DMS153 treated with DMSO at 0.1 percent for 48 hours (cell line): ENCODE data around the gene CNBP.
"Not testable (repeated sequence)": the region's sequence is repeated elsewhere in the genome, so short reads cannot be mapped to it uniquely, and the experiment has no call there.

Experiments used
- DNase-seq: peaks from one replicate; lab custom pipeline; 2025; ENCODE audit not compliant: unreplicated experiment; lab: John Stamatoyannopoulos, UW

Gene CNBP

DNA sequence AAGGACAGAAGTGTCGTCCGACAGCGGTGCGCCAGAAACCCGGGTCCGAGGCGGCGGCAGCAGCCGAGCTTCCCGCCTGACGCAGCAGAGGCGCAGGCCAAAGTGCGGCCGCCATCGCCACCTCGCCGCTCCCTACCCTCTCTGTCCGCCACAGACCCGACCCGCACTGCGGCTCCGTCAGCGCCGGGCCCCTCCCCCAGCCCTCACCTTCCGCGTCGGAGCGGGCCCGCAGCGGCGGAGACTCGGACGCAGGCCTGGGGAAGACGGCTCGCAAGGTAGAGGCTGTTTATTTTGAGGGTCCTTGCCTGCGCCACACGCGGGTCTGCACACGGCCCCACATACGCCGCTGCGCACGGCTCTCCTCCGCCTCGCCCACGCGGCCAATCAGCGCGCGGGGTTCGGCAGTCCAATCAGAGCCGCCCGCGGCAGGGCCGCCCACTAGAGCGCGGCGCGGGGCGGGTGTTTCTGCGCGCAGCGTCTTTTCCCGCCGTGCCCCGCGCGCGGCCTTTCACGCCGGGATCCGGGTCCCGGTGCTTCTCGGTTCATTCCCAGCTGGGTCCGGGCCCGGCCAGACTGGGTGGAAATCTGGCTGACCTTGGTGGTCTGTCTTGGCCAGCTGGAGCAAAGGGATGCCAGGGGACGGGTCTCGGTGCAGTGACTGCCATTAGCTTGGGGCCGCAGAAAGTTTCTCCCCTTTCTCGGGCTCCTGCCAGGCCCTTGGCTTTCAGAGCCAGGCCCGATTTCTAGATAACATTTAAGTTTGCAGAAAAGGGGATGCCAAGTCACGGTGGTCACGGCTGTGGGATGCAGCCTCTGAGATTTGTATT is at the start of gene CNBP:
TSS of gene CNBP (minus strand) at position 328 of the 827 bp plus-strand sequence. CDS start 12,139 bp downstream, outside the sequence.
- DNase-seq = peak; percentile 88

DNA sequence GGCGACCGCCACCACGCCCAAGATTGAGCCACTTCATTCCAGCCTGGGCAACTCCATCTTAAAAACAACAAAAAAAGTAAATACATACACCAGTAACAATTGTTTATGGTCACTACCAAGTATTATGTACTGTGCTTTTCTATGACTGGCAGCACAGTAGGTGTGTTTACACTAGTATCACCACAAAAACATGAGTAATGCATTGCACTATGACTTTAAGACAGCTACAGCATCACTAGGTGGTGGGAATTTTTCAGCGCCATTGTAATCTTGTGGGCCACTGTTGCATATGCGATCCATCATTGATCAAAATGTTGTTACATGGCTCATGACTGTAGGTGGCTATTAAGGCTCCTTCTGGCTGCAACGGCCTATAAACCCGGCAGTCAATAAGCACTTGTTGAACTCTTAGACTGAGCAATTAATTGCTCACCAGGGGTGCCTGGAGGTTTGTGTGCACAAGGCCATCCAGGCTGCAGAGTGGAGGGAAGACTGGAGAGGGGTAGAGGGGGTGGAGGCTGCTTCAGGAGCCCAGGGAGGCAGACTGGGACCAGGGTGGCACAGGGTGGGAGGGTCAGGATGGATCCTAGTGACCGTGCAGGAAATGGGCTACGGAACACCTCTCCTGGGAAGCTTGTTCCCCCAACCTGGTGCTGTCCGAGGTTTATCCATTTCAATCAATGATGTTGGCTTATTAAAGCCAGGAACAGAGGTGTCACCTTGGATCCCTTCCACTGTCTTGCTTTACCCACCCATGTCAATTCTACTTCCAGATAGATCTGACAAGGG is 47.8 kb upstream of the CNBP start:
- DNase-seq = no peak

- no peak for DNase-seq
Observed at GRCh38 chr3:129230311-129231019, 46.8 kb upstream of the CNBP start.

DNA sequence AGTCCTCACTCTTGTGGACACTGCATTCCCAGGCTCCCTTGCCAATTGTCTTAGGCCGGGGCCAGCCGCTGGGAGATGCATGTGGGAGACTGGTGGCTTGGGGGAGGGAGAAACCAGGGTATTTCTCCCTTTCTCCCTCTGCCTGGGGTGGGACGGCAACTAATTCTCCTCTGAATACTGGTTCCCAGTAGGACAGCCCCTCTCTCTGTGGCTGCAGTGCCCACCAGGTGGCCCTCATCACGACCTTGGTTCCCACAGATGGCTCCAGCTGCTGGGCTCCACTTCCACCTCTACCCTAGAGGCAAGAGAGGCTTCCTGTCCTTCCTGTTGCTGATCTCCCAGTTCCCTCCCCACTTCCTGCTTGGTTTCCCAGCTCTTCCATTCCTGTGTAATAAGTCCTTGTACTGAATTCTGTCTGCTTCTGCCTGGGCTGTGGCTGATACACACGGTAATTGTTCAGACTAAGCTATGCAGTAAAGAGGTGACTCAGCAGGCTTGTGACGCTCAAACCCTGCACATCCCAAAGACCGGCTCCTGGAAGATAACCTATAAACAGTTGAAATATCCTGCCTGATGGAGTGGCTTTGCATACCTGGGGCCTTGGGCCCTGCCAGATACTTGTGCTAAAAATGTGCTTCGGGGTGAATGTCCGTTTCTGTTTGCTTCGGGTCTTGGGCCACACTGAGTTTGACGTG is 45.3 kb upstream of the CNBP start:
- no peak for DNase-seq

DNA sequence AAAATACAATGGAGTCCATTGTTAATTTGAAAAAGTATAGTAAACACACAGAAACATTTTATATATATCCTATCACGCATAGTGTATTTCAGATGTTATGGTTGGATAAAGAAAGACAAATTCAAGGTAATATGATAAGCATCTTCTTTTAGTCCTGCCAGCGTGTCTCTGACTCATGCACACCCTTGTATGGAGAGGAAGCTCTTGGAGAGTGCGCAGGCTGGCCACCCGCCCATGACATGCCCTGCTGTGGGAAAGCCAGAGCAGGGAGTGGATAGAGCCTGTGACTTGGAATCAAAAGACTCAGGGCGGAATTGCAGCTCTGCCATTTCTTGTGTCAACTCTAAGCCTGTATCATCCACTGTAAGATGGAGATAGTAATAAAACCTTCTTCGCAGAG is 42.7 kb upstream of the CNBP start:
- DNase-seq = no peak

DNA sequence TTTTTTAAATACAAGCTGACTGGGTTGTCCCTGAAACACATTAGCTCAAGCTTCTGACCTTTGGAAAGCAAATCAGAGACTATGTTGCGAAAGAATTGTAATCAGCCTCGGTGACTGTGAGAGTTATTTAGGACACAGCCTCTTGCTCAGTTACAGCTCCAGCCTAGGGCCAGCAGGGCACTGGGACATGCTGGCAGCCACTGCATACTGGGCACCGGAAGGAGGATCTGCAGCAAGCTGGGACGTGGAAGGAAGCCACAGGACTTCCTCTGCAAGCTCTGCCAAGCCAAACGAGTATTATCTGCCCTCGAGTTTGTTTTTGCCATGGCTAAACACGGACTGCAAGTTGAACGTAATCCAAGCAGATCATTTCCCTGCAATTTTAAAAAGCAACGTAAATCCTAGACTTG is 41.3 kb upstream of the CNBP start:
- no peak for DNase-seq

- not testable (repeated sequence) for DNase-seq
Observed at GRCh38 chr3:129224387-129224786, 40.7 kb upstream of the CNBP start.

DNA sequence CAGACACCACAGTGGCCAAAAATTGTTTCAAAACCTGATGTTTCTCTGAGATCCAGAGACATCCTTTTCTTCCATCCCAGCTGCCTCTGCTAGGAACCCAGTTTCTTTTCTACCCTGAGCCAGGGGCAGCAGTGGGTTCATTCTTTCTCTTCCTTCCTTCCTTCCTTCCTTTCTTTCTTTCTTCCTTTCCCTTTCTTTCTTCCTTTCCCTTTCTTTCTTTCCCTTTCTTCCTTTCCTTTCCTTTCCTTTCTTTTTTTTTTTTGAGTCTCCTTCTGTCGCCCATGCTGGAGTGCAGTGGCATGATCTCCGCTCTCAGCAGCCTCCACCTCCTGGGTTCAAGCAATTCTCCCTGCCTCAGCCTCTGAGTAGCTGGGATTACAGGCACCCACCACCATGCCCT is 35.0 kb upstream of the CNBP start:
- no peak for DNase-seq

DNA sequence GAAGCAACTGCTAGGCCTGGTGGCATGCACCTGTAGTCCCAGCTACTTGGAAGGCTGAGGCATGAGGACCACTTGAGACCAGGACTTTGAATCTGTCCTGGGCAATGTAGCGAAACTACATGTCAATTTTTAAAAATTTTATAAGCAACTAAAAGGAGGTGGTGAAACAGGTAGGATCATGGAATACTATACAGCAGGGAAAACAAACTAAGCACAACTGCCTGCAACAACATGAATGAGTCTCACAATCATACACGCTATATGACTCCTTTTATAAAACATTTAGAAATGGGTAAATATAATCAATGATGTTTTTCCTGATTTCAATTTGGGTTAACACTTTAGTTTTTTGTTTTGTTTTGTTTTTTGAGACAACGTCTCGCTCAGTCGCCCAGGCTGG is 29.5 kb upstream of the CNBP start:
- no peak for DNase-seq

- peak; percentile 62 for DNase-seq
Observed at GRCh38 chr3:129211772-129212171, 28.1 kb upstream of the CNBP start.

- no peak for DNase-seq
Observed at GRCh38 chr3:129211345-129211744, 27.6 kb upstream of the CNBP start.

DNA sequence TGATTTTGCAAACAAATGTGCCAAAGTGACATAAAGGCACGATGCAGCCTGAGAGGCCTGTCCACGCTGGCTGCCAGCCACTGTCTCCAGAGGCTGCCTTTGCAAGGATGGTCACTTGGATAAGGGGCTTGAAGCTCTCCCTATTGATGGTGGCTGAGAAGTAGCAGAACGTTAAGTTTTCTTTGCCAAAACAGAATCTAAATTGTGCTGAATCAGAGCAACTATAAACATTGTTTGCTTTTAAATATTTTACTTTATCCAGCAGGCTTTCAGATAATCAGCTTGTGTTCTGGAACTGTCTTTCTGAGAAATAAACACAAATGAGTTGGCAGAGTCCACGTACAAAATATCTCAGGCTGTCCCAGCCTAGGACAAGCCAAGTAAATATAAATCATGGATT is 23.8 kb upstream of the CNBP start:
- DNase-seq = no peak

DNA sequence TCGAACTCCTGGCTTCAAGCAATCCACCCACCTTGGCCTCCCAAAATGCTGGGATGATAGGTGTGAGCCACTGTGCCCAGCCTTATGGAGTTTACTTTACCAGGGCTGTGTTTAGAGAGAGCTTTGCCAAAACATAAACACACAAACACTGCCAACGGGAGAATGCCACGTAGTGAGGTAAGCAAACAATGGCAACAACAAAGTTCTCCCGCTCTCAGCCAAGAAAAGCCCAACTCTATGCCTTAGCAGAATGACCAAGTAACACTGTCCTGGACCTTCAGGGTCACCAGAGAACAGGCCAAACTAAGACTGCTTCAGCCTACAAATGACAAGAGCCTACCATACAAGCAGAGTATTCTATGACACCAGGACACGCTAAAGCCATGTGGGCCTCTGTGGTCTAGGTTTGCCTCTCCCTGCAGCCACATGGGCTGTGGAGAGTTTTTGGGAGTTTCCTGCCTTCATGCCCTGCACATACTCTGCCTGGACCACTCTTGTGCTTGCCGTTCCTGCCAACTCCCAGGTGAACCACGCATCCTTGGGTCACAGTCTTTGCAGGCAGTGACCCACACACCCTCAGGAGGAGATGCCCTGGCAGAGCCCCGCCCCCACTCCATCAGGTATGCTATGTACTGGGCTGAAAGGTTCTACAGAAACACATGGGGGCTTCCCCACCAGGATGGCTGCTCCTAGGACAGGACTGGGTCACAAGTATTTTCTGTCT is 21.6 kb upstream of the CNBP start:
- no peak for DNase-seq

DNA sequence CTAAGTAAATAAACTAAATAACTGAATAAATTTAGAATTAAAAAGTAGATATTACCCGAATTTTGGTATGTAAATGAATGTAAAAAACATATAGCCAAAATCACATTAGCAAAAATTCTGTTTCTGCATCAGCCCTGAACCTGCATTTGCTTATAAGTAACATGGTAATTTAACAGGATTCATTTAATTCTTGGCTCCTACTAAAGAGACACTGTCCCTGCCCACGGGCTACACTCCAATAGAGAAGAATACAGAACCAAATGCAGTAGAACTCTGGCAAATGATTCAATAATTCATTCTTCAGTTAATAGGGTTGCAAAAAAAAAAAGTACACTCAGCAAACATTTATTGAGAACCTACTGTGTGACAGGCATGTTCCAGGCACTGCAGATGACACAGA is 20.8 kb upstream of the CNBP start:
- DNase-seq = no peak

DNA sequence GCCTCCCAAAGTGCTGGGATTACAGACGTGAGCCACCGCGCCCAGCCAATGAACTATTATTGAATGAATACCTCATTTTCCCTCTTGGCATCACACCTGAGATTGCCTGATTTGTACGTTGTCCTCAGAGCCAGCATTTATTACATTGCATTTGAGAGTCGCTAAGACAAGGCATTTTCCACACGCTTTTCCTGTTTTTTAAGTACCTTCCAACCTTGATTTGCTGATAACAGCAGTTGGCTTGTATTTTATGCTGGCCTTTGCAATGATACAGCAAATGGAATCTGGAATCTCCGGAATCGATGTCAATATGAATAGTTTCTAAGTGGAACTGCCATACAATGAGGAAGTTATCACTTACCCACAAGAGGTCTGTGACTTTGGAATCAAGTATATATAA is 15.7 kb upstream of the CNBP start:
- no peak for DNase-seq

- no peak for DNase-seq
Observed at GRCh38 chr3:129197321-129197720, 13.6 kb upstream of the CNBP start.

DNA sequence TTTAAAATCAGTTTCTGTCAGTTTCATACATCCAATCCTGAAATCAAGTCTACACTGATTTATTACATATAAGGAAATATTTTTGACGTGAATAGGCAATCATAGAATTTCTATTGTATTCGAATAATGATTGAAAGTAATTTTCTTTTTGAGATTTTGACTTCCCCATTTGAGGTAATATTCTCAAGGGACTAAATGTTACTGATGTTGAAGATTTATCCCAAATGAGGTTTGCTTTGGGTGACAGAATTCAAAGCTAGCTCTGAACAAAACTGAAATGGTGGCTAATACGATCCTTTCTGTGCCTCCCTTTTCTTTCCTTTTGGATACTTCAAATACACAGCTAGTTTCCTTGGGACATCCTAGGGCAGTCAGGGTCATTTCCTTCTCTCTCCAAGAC is 12.9 kb upstream of the CNBP start:
- DNase-seq = no peak

GRCh38 chr3:129195731-129196256 is 12.1 kb upstream of the CNBP start:
- DNase-seq = no peak

DNA sequence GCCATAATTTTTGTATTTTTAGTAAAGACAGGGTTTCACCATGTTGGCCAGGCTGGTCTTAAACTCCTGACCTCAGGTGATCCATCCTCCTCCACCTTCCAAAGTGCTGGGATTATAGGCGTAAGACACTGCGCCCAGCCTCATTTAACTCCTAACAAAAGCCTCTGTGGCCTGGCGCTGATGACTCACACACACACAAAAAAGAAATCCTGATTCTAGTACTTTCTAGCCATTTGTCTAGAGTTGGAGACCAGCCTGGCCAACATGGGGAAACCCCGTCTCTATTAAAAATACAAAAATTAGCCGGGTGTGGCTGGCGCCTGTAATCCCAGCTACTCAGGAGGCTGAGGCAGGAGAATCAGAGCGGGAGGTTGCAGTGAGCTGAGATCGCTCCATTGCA is 6.1 kb upstream of the CNBP start:
- not testable (repeated sequence) for DNase-seq

GRCh38 chr3:129187857-129188256 is 4.2 kb upstream of the CNBP start:
- no peak for DNase-seq
